ENCODE data around the gene FAM151B.
"Not testable (repeated sequence)": the region's sequence is repeated elsewhere in the genome, so short reads cannot be mapped to it uniquely, and the experiment has no call there.

The FAM151B gene

DNA sequence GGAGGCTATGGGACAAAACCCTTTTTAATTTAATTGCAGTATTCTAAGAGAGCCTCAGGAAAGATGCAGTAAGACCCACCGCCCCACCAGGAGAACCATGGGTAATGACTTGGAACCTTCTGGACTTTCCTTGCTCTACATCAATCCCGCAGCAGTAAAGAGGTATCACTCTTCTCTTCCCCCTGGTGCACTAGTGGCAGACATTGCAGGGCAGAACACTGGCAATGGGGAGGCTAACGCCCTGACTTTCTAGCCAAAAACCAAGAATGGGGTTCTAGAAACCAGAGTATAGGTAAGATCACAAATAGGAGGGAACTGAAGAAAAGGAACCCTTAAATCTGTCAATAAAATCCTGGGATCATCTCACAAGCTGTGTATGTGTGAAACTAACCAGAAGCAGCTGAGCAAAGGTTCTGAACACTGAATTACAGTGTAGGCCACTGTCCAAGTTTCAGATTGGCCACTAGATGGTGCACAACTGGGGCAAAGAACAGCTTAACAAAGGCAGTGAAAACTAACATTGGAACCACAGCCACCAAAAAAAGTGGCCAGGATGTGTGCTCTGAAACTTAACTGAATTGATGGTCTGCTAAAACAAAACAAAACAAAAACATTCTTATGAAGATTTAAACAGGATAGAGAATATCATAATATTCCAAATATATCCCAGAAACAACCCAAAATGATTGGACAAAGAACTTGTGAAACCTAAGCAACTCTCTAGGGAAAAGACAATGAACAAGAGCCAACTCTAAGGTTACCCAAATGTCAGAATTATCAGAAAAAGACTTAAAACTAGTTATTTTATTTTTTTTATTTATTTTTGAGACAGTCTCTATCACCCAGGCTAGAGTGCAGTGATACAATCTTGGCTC, 6.6 kb upstream of the FAM151B start:
- Mint-ChIP-seq H3K27ac (ENCODE audit: low read depth) (peak overlapping the region; percentile 8), H3K36me3 (ENCODE audit: insufficient read depth) (no peaks in the 10 kb centered on the region), H3K9me3 (peaks cover 11% of the 10 kb centered on the region), H3K4me1 (no peaks in the 10 kb centered on the region), H3K4me3 (no peak overlapping the region), H3K27me3 (peaks cover 2% of the 10 kb centered on the region)
- DNase-seq (ENCODE audit: low spot score in 2 of 2) (no peak), ATAC-seq (replicated peaks; ENCODE audit: extremely low read depth, poor library complexity, severe bottlenecking) (no peak)

DNA sequence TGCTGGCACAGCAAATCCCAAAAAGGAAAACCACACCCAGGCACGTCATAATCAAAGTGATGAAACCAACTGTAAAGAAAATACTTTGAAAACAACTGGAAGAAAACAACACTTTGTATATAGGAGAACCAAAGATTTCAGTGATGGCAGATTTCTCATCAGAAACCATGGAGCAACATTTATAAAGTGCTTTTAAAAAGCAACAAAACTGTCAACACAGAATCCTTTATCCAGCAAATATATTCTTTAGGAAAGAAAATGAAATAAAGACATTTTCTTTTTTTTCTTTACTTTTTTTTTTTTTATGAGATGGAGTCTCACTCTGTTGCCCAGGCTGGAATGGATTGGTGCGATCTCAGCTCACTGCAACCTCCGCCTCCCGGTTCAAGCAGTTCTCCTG, 5.3 kb upstream of the FAM151B start:
- no peak overlapping the region for H3K27ac Mint-ChIP-seq (ENCODE audit: low read depth)

DNA sequence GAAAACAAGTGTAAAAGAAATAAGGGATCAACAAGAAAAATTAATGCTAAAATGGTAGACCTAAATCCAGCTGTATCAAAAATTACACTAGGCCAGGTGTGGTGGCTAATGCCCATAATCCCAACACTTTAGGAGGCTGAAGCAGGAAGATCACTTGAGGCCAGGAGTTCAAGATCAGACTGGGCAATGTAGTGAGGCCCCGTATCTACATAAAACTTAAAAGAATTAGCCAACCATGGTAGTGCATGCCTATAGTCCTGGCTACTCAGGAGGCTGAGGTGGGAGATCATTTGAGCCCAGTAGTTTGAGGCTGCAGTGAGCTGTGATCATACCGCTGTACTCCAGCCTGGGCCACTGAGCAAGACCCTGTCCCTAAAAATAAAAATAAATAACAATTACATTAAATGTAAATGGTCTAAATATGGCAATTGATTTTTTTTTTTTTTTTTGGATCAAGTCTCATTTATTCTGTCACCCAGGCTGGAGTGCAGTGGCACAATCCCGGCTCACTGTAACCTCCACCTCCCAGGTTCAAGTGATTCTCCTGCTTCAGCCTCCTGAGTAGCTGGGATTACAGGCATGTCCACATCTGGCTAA, 4.2 kb upstream of the FAM151B start:
- peaks cover 4% of the 10 kb centered on the region for H3K36me3 Mint-ChIP-seq (ENCODE audit: insufficient read depth)
- peaks cover 22% of the 10 kb centered on the region for H3K27me3 Mint-ChIP-seq
- ATAC-seq (replicated peaks; ENCODE audit: extremely low read depth, poor library complexity, severe bottlenecking) (no peak), DNase-seq (ENCODE audit: low spot score in 2 of 2) (no peak)
- H3K9me3 Mint-ChIP-seq: peaks cover 11% of the 10 kb centered on the region
- no peak overlapping the region for H3K27ac Mint-ChIP-seq (ENCODE audit: low read depth)
- no peak overlapping the region for H3K4me3 Mint-ChIP-seq
- H3K4me1 Mint-ChIP-seq: peaks cover 5% of the 10 kb centered on the region

More for the DNA sequence above, 5.3 kb upstream of the FAM151B start:
- Mint-ChIP-seq H3K27me3 (peaks cover 15% of the 10 kb centered on the region), H3K36me3 (ENCODE audit: insufficient read depth) (peaks cover 2% of the 10 kb centered on the region), H3K4me1 (peaks cover 5% of the 10 kb centered on the region), H3K4me3 (no peak overlapping the region), H3K9me3 (peaks cover 11% of the 10 kb centered on the region)
- DNase-seq (ENCODE audit: low spot score in 2 of 2) (no peak), ATAC-seq (replicated peaks; ENCODE audit: extremely low read depth, poor library complexity, severe bottlenecking) (no peak)

DNA sequence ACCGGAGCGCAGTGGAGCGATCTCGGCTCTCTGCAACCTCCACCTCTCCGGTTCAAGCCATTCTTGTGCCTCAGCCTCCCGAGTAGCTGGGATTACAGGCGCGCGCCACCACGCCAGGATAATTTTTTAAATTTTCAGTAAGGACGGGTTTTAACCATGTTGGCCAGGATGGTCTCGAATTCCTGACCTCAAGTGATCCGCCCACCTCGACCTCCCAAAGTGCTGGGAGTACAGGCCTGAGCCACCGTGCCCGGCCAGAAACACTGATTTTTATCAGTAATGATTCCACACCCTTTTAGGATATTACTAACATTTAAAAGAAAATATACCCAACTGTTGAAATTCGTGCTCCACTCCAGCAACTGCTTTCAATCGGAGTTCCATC, 464 bp upstream of the FAM151B start:
- Mint-ChIP-seq H3K9me3 (peaks cover 6% of the 10 kb centered on the region), H3K4me1 (peaks cover 5% of the 10 kb centered on the region), H3K36me3 (ENCODE audit: insufficient read depth) (peaks cover 4% of the 10 kb centered on the region), H3K27ac (ENCODE audit: low read depth) (no peak overlapping the region), H3K27me3 (peaks cover 55% of the 10 kb centered on the region), H3K4me3 (peak overlapping the region; percentile 56)
- ATAC-seq (replicated peaks; ENCODE audit: extremely low read depth, poor library complexity, severe bottlenecking) (no peak), DNase-seq (ENCODE audit: low spot score in 2 of 2) (no peak)

DNA sequence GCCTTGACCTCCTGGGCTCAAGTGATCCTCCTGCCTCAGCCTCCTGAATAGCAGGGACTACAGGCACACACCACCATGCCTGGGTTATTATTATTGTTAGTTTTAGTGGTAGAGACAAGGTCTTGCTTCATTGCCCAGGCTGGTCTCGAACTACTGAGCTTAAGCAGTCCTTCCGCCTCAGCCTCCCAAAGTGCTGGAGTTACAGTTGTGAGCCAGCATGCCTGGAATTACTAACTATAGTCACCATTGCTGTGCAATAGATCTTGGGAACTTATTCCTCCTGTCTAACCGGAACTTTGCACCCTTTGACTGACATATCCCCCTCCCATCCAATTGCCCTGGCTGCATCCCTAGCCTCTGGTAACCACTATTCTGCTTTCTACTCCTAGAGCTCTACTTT, 3.4 kb downstream of the FAM151B start:
- DNase-seq (ENCODE audit: low spot score in 2 of 2) (no peak), ATAC-seq (replicated peaks; ENCODE audit: extremely low read depth, poor library complexity, severe bottlenecking) (no peak)
- H3K36me3 Mint-ChIP-seq (ENCODE audit: insufficient read depth): peaks cover 4% of the 10 kb centered on the region
- H3K27ac Mint-ChIP-seq (ENCODE audit: low read depth): no peak overlapping the region
- peaks cover 5% of the 10 kb centered on the region for H3K4me1 Mint-ChIP-seq
- no peaks in the 10 kb centered on the region for H3K9me3 Mint-ChIP-seq
- H3K27me3 Mint-ChIP-seq: peaks cover 79% of the 10 kb centered on the region
- H3K4me3 Mint-ChIP-seq: no peak overlapping the region

DNA sequence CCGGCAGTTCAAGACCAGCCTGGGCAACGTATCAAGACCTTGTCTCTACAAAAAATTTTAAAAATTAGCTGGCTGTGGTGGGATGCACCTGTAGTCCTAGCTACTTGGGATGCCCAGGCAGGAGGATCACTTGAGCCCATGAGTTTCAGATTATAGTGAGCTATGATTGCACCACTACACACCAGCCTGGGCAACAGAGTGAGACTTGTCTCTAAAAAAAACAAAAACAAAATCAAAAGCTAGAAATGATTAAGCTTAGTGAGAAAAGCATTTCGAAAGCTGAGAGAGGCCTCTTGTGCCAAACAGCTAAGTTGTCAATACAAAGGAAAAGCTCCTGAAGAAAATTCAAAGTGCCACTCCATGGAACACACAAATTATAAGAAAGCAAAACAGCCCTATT, 4.8 kb downstream of the FAM151B start:
- no peak for ATAC-seq (replicated peaks; ENCODE audit: extremely low read depth, poor library complexity, severe bottlenecking)
- Mint-ChIP-seq H3K4me3 (no peak overlapping the region), H3K4me1 (no peaks in the 10 kb centered on the region), H3K27me3 (peaks cover 73% of the 10 kb centered on the region), H3K9me3 (no peaks in the 10 kb centered on the region), H3K27ac (ENCODE audit: low read depth) (no peak overlapping the region), H3K36me3 (ENCODE audit: insufficient read depth) (peaks cover 2% of the 10 kb centered on the region)
- no peak for DNase-seq (ENCODE audit: low spot score in 2 of 2)

DNA sequence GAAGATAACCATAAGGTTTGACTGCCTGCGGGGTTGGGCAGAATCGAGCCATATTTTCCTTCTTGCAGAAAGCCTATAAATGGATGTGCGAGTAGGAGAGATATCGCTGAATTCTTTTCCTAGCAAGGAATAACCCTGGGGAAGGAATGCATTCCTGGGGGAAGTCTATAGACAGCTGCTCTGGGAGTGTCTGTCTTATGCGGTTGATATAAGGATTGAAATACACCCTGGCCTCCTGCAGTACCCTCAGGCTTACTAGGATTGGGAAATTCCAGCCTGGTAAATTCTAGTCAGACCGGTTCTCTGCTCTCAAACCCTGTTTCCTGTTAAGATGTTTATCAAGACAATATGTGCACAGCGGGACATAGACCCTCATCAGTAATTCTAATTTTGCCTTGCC, 5.5 kb downstream of the FAM151B start:
- H3K9me3 Mint-ChIP-seq; DNase-seq (ENCODE audit: low spot score in 2 of 2); ATAC-seq (replicated peaks; ENCODE audit: extremely low read depth, poor library complexity, severe bottlenecking); H3K27ac Mint-ChIP-seq (ENCODE audit: low read depth); H3K4me1 Mint-ChIP-seq; H3K4me3 Mint-ChIP-seq; H3K36me3 Mint-ChIP-seq (ENCODE audit: insufficient read depth): not testable (repeated sequence)
- peaks cover 71% of the 10 kb centered on the region for H3K27me3 Mint-ChIP-seq

DNA sequence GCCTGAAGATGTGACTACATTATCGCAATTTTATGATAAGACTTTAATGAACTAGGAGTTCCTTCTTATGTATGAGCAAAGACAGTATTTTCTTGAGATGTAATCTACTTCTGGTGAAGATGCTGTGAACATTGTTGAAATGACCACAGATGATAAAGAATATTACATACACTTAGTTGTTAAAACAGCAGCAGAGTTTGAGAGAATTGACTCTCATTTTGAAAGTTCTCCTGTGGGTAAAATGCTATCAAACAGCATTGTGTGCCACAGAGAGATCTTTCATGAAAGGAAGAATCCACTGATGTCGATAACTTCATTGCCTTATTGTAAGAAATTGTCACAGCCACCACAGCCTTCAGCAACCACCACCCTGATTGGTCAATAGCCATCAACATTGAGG, 8.0 kb downstream of the FAM151B start:
- no peak for DNase-seq (ENCODE audit: low spot score in 2 of 2)
- Mint-ChIP-seq H3K36me3 (ENCODE audit: insufficient read depth) (no peaks in the 10 kb centered on the region), H3K9me3 (no peaks in the 10 kb centered on the region), H3K4me1 (no peaks in the 10 kb centered on the region), H3K4me3 (no peak overlapping the region), H3K27me3 (peaks cover 53% of the 10 kb centered on the region), H3K27ac (ENCODE audit: low read depth) (no peak overlapping the region)
- no peak for ATAC-seq (replicated peaks; ENCODE audit: extremely low read depth, poor library complexity, severe bottlenecking)

DNA sequence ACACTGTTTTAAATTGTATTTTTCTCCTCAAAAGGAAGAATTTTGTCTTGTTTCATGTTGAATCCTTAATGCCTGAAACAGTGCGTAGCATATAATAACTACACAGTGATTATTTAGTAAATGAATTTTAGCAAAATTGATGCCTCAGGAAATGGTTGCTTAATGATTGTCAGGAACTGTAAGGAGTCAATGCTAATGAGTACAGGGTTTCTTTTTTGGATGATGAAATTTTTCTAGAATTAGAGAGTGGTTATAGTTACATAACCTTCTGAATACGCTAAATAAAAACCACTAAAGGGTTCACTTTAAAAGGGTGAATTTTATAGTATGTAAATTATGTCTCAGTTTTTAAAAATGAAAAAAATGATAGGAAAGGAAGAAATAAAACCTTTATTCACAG, 14.9 kb downstream of the FAM151B start:
- ATAC-seq (replicated peaks; ENCODE audit: extremely low read depth, poor library complexity, severe bottlenecking) (no peak), DNase-seq (ENCODE audit: low spot score in 2 of 2) (no peak)
- H3K27ac Mint-ChIP-seq (ENCODE audit: low read depth): no peak overlapping the region
- H3K4me3 Mint-ChIP-seq: no peak overlapping the region
- H3K4me1 Mint-ChIP-seq: no peaks in the 10 kb centered on the region
- H3K36me3 Mint-ChIP-seq (ENCODE audit: insufficient read depth): no peaks in the 10 kb centered on the region
- peaks cover 8% of the 10 kb centered on the region for H3K27me3 Mint-ChIP-seq
- H3K9me3 Mint-ChIP-seq: no peaks in the 10 kb centered on the region

DNA sequence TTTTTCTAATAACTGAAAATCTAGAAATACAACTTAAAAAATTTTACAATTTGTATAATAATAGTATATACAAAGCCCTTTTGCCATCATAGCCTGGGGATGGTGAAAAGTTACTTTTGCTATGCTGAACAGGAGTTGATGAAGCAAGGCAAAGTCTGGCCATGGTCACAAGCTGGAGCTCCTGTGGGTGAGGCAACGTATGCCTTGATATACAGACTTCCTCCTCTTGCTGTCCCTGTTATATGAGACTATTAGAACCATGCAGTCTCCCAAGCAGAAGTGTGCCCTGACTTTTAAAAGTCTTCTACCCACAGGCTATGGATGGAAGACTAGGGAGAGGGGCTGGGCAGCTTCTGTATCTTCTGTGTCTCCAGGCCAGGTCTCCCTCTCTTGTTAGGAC, 15.7 kb downstream of the FAM151B start:
- Mint-ChIP-seq H3K27me3 (peaks cover 5% of the 10 kb centered on the region), H3K4me1 (no peaks in the 10 kb centered on the region), H3K9me3 (no peaks in the 10 kb centered on the region), H3K36me3 (ENCODE audit: insufficient read depth) (no peaks in the 10 kb centered on the region), H3K4me3 (no peak overlapping the region), H3K27ac (ENCODE audit: low read depth) (no peak overlapping the region)
- no peak for ATAC-seq (replicated peaks; ENCODE audit: extremely low read depth, poor library complexity, severe bottlenecking)
- DNase-seq (ENCODE audit: low spot score in 2 of 2): no peak

DNA sequence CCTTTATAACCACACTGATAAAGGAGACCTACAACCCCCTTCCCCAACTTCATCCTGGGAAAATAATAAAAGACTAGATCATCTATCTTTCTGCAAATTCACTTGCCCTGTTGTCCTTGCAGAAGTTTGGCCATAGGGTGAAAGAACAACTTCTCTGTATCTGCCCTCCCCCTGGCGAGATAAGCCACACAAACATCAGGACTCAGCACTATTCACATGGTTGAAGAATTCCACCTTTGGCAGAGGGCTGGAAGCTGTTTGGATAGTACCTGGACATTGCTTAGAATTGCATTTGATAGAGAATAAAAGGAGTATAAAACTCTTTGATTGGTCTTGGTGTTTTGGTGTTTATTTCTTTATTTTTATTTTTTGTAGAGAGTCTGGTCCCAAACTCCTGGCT, 16.9 kb downstream of the FAM151B start:
- Mint-ChIP-seq H3K9me3 (no peaks in the 10 kb centered on the region), H3K4me3 (no peak overlapping the region), H3K4me1 (no peaks in the 10 kb centered on the region), H3K36me3 (ENCODE audit: insufficient read depth) (no peaks in the 10 kb centered on the region), H3K27me3 (peaks cover under 1% of the 10 kb centered on the region), H3K27ac (ENCODE audit: low read depth) (no peak overlapping the region)
- ATAC-seq (replicated peaks; ENCODE audit: extremely low read depth, poor library complexity, severe bottlenecking) (no peak), DNase-seq (ENCODE audit: low spot score in 2 of 2) (no peak)

DNA sequence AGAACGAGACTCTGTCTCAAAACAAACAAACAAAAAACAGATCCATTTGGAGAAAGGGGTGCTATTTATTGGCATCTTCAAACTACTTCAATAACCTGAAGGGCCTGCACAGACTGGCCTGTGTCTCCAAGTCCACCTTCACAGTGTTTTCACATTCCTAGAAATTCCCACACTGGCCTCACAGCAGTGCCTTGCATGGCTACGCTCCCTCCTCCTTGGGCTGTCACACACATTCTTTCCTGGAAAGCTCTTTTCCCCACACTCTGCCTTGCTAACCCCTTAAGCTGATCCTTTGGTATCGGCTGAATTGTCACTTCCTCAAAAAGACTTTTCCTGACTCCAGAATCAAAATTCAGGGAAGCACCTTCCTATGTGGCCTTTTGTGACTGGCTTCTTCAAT, 19.8 kb downstream of the FAM151B start:
- H3K36me3 Mint-ChIP-seq (ENCODE audit: insufficient read depth): no peaks in the 10 kb centered on the region
- peaks cover 10% of the 10 kb centered on the region for H3K27me3 Mint-ChIP-seq
- DNase-seq (ENCODE audit: low spot score in 2 of 2) (no peak), ATAC-seq (replicated peaks; ENCODE audit: extremely low read depth, poor library complexity, severe bottlenecking) (no peak)
- H3K4me3 Mint-ChIP-seq: no peak overlapping the region
- no peak overlapping the region for H3K27ac Mint-ChIP-seq (ENCODE audit: low read depth)
- no peaks in the 10 kb centered on the region for H3K9me3 Mint-ChIP-seq
- H3K4me1 Mint-ChIP-seq: no peaks in the 10 kb centered on the region

DNA sequence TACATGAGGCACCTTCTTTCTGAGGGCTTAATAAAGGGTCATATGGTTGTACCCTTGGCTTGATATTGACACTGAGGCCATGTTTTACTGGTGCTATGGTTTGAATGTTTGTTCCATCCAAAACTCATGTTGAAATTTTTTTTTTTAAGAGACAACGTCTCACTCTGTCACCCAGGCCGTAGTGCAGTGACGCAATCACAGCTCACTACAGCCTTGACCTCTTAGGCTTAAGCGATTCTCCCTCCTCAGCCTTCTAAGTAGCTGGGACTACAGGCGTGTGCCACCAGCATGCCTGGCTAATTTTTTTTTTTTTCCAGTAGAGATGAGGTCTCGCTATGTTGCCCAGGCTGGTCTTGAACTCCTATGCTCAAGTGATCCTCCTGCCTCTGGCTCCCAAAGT, 20.9 kb downstream of the FAM151B start:
- ATAC-seq (replicated peaks; ENCODE audit: extremely low read depth, poor library complexity, severe bottlenecking): no peak

More for the DNA sequence above, 20.9 kb downstream of the FAM151B start:
- H3K4me3 Mint-ChIP-seq: no peak overlapping the region
- no peaks in the 10 kb centered on the region for H3K9me3 Mint-ChIP-seq
- no peak for DNase-seq (ENCODE audit: low spot score in 2 of 2)
- H3K36me3 Mint-ChIP-seq (ENCODE audit: insufficient read depth): no peaks in the 10 kb centered on the region
- no peaks in the 10 kb centered on the region for H3K4me1 Mint-ChIP-seq
- peaks cover 16% of the 10 kb centered on the region for H3K27me3 Mint-ChIP-seq
- no peak overlapping the region for H3K27ac Mint-ChIP-seq (ENCODE audit: low read depth)

All from central memory CD8-positive, alpha-beta T cell (primary cell).